Renal pelvis (tissue), 4 donors: ENCODE results near the gene OPCML. TPM values are rescaled to one million over a fixed set of nuclear protein-coding genes. Genes with fewer than 3 reads are reported as not detected.

Experiments
- DNase-seq: peaks from one replicate; pipeline ENCODE4 v3.0.0-alpha.2; 2013
- polyA plus RNA-seq, 3 donors: library from polyadenylated mRNA; unstranded; fragments of 120-200 nt; gene quantifications; one replicate each; pipeline ENCODE4 v1.2.1, GENCODE V29; 2013; ENCODE audit not compliant: insufficient read length in 3 of 3

OPCML gene
- polyA plus RNA-seq, 3 donors = 9.9 to 14.8 (median 14.6) TPM

- no peak for DNase-seq
These were observed 590.5 kb downstream of the OPCML start for GRCh38 chr11:132941761-132942160.

DNA sequence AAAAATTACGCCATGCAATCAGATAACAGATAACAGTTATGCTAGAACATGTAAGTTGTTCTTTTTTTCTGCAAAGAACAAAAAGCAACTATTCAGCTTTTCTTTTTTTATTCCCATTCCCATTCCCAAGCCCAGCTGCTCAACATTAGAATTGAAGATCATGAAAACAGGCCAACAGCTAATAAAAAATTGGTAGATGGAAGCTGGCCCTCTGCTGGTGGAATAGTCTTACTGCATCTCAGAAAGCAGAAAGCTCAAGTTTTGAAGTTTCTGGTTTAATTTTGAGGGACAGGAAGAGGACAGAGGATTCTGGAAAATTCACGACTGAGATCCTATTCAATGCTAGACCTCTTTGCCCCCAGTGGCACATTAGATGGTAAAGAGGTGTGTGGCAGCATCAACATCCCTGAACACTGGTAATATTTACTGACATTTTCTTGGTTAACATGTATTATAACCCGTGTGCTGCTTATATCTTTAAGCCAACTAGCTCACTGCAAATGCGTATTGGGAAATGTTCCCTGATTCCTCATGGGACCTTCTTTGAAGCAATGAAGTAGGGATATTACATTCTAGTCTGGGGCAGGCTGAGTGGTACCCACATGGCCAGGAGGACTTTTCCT, 591.2 kb downstream of the OPCML start:
- DNase-seq = peak; percentile 57

GRCh38 chr11:132937016-132937415, 595.3 kb downstream of the OPCML start:
- DNase-seq = no peak

GRCh38 chr11:132935383-132935782, 596.9 kb downstream of the OPCML start:
- no peak for DNase-seq

- no peak for DNase-seq
These were observed 598.6 kb downstream of the OPCML start for GRCh38 chr11:132933703-132934102.

GRCh38 chr11:132925825-132926469, 606.4 kb downstream of the OPCML start:
- DNase-seq = no peak

GRCh38 chr11:132921597-132921996, 610.7 kb downstream of the OPCML start:
- DNase-seq = no peak

- peak; percentile 48 for DNase-seq
These were observed 611.7 kb downstream of the OPCML start for GRCh38 chr11:132920451-132921096.

DNA sequence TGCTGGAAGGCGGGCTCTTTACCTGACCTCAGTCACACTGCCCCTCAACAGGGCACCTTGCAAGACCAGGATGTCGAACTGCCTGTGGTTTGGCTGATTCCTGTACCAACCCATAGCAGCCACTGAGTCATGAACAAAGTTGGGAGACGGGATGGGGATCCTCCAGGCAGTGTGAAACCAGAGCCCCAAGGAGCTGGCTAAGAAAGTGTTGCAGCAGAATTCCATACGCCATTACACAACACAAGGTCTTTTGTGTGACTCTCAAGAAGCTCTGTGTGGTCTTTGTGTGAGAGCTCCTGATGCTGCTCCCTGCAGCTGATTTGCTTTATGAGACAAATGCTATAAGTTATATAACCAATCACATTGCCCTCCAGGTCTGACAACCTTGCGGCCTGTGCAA, 617.7 kb downstream of the OPCML start:
- no peak for DNase-seq

DNA sequence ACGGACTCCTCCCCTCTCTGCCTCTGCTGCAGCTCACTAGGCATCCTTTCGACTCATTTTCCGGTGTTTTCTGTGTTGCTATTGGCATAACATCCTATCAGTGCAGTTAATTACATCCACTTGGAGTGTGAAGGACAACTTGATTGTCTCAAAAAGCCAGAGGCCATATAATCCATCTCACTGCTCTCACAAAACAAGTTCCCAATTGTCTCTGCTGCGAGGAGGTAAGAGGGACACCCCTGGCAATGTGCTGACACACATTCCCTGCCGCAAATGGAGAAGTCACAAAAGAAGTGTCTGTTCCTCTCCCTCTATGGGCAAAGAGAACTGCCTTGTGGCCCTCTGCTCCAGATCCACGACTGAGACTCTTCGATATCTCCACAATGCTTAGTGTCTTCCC, 618.4 kb downstream of the OPCML start:
- no peak for DNase-seq

DNA sequence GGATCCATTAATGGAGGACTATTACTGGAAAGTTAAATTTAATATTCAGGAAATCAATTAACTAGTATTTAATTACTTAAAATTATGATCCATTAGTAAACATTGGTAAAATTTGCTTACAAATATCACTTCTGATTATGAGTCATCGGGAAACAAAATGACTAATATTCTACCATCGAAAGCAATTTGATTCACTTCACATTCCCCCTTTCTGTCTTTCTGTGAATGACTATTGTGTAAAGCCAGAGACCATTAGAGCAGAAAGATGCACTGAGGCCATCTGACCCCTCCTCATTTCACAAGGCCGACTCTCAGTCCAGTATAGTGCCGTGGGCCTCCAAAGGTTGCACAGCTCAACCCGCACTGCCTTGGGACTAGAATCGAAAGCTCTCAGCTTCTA, 619.0 kb downstream of the OPCML start:
- no peak for DNase-seq

- DNase-seq = peak; percentile 41
These were observed 621.1 kb downstream of the OPCML start for GRCh38 chr11:132911186-132911585.

- no peak for DNase-seq
These were observed 622.1 kb downstream of the OPCML start for GRCh38 chr11:132910011-132910760.

- no peak for DNase-seq
These were observed 623.2 kb downstream of the OPCML start for GRCh38 chr11:132909021-132909606.

DNA sequence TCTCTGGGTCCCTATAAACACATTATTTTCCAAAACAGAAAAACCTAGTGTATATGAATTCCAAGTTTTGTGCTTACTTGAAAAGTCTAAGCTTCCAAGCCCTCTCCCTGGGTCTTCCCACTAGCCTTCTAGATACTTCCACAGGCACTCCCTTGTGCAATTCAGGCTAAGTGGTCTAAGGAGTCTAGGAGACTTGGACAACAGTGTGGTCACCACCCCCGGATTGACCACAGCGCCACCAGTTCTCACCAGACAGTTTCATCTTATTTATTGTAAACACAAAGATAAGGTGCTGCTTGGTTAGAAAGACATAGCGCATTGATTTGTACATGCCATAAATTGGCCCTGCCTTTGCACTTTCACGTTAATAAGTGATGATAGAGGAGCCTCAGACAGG, 623.9 kb downstream of the OPCML start:
- no peak for DNase-seq

DNA sequence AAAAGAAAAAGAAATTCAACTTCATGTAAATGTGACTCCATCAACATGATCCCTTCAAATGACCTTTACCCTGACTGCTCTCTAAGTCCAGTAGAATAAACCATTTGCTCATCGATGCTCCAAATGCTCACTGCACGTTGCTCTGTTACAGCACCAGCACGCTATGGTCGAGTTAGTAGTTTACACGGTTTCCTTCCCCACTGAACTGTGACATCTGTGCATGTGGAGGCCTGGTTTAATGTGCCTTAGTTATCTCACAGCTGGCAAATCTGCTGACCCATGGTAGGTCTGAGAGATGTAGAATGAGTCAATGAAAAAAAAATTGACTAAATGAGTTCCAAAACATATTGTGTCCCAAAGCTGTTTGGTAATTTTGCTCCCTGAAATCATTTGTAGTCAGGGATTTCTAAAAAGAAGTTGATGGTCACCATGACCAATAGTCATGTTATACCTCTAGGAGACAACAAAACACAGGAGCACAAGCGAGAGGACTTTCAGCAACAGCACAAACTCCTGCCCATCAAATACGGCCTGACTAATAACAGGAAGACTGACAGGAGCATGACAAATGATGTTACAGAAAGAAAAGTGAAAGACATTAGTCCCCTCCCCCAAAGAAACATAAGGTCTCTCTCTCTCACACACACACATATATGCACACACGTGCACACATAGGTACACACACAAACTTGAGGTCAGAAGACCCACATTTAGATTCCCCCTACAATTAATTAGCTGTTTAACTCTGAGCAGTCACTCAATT, 624.5 kb downstream of the OPCML start:
- no peak for DNase-seq

GRCh38 chr11:132904607-132905006, 627.7 kb downstream of the OPCML start:
- no peak for DNase-seq

DNA sequence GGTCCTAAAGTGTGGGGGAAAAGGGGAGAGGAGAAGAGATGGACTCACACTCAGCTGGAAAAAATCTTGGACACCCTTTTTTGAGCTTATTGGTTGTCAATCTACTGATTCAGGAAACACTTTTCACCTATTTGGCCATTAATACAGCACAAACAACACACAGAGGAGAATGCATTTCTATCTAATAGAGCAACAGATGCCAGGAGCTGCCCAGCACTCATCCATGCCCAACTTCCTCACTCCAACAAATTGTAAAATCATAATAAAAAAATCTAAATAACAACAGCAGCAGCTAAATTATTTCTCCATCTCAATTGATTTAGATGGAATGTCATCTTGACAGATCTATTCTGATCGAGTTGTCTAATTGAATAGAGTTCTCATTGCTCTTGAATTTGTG, 628.2 kb downstream of the OPCML start:
- no peak for DNase-seq

DNA sequence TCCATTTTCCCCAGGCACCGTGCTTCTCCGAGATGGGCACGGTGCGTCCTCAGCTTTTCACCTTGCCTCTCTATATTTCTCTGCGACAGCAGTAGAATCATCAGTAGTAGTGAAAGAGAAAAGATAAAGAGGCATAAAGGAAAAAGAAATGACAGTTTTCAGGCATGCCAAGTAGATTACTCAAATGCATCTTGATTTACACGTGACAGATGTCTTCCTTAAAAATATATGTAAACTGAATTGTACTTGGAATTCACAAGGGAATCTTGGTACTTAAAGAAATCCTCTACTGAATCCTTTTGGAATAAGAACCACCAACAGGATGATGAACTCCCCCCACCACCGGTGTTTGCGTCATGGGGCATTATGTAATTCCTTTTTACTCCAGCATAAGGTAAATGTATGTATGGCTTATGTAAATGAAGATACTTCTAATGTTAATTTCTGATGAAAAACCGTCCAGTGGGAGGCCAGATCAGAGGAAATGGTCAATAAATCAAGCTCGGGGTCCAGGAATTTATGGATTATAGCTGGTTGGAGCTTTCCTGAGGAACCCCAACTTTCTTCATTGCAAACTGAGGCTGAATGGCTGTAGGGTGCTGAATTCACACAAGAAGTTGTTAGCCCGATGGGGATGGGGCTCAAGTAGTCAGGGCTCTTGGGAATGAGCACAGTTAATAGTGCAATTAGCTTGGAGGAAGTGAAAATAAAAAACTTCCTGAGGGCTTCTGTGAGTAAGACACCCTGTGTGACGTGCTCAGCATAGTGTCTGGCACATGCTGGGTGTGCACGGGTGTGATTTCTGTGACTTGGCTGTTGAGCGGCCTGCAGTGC, 630.4 kb downstream of the OPCML start:
- DNase-seq = no peak

GRCh38 chr11:132898676-132899075, 633.6 kb downstream of the OPCML start:
- DNase-seq = no peak

GRCh38 chr11:132898021-132898420, 634.3 kb downstream of the OPCML start:
- no peak for DNase-seq
